CD14-positive monocyte (primary cell): Measurements from ENCODE around the gene KIAA1549. TPM values are rescaled to one million over a fixed set of nuclear protein-coding genes. Genes with fewer than 3 reads are reported as not detected.

Experiments used
- DNase-seq, 3 donors: peaks; one replicate each; pipeline ENCODE4 v3.0.0-alpha.2; 2011 to 2022
- H2AFZ ChIP-seq: 2 replicates; pipeline ENCODE4 v1.6.0; 2012; ENCODE audit warnings: mild to moderate bottlenecking, low read depth, low read length, inconsistent platforms; ENCODE audit not compliant: insufficient read depth, poor library complexity, severe bottlenecking
- H3K27ac ChIP-seq, 2 donors: 1 replicate in 1 of 2; 2 replicates in 1 of 2; pipeline ENCODE4 v1.5.1; 2012 to 2013; ENCODE audit warnings: low read length in 2 of 2, control low read depth in 1 of 2, inconsistent platforms in 1 of 2, low read depth in 1 of 2, mild to moderate bottlenecking in 1 of 2
- H3K27me3 ChIP-seq, 2 donors: one replicate each; pipeline versions ENCODE4 v1.6.0 to v1.6.1; 2011 to 2013; ENCODE audit warnings: low read length in 2 of 2; ENCODE audit not compliant: control insufficient read depth in 2 of 2, insufficient read depth in 2 of 2
- H3K36me3 ChIP-seq, 2 donors: replicated peaks in 1 of 2; 1 replicate in 1 of 2; 2 replicates in 1 of 2; pipeline versions ENCODE4 v1.5.1 to v1.6.1; 2012 to 2013; ENCODE audit warnings: low read length in 2 of 2, control low read depth in 1 of 2, inconsistent platforms in 1 of 2, mild to moderate bottlenecking in 1 of 2; ENCODE audit not compliant: insufficient read depth in 2 of 2, control insufficient read depth in 1 of 2
- H3K4me1 ChIP-seq, 2 donors: 1 replicate in 1 of 2; 2 replicates in 1 of 2; pipeline versions ENCODE4 v1.5.1 to v1.6.1; 2012 to 2013; ENCODE audit warnings: low read length in 2 of 2, control low read depth in 1 of 2, inconsistent platforms in 1 of 2, mild to moderate bottlenecking in 1 of 2, moderate library complexity in 1 of 2; ENCODE audit not compliant: insufficient read depth in 2 of 2, control insufficient read depth in 1 of 2
- H3K4me2 ChIP-seq: replicated peaks from 2 replicates; pipeline ENCODE3; 2012; ENCODE audit warnings: low read length, moderate library complexity, mild to moderate bottlenecking; ENCODE audit not compliant: poor library complexity, severe bottlenecking; ENCODE audit errors: extremely low read depth
- H3K4me3 ChIP-seq, 3 experiments: fragments of 200-600 bp in 1 of 3; sonication (generic) in 1 of 3; replicated peaks in 1 of 3; 1 replicate in 2 of 3; 2 replicates in 1 of 3; pipeline ENCODE4 v1.5.1; 2011 to 2013; ENCODE audit warnings: low read length in 3 of 3, mild to moderate bottlenecking in 3 of 3, control low read depth in 2 of 3, low read depth in 2 of 3, inconsistent platforms in 1 of 3, moderate library complexity in 1 of 3
- H3K79me2 ChIP-seq: 2 replicates; pipeline ENCODE4 v1.6.0; 2012; ENCODE audit warnings: mild to moderate bottlenecking, control low read depth, inconsistent platforms, low read length, moderate library complexity; ENCODE audit not compliant: insufficient read depth
- H3K9ac ChIP-seq: 2 replicates; pipeline ENCODE4 v1.6.0; 2017; ENCODE audit warnings: low read length, mild to moderate bottlenecking; ENCODE audit not compliant: insufficient read depth, poor library complexity, severe bottlenecking
- H3K9me3 ChIP-seq, 2 donors: replicated peaks in 1 of 2; 1 replicate in 1 of 2; 2 replicates in 1 of 2; pipeline versions ENCODE4 v1.5.1 to v1.6.1; 2012 to 2013; ENCODE audit warnings: low read length in 2 of 2, control low read depth in 1 of 2; ENCODE audit not compliant: control insufficient read depth in 1 of 2, insufficient read depth in 1 of 2
- H4K20me1 ChIP-seq: 2 replicates; pipeline ENCODE4 v1.6.0; 2012; ENCODE audit warnings: mild to moderate bottlenecking, low read length, control low read depth, moderate library complexity; ENCODE audit not compliant: insufficient read depth
- H3K27ac Mint-ChIP-seq, 7 donors: one replicate each; pipeline ENCODE4 v1.8.0; 2020; ENCODE audit warnings: mild to moderate bottlenecking in 7 of 7, mixed read lengths in 7 of 7, moderate library complexity in 6 of 7, inconsistent platforms in 2 of 7
- H3K27me3 Mint-ChIP-seq, 3 donors: one replicate each; pipeline ENCODE4 v1.8.0; 2021 to 2022; ENCODE audit warnings: low read depth in 3 of 3, mild to moderate bottlenecking in 3 of 3, mixed read lengths in 3 of 3, moderate library complexity in 3 of 3, inconsistent platforms in 1 of 3
- H3K36me3 Mint-ChIP-seq, 2 donors: one replicate each; pipeline ENCODE4 v1.8.0; 2020; ENCODE audit warnings: mixed read lengths in 2 of 2, inconsistent platforms in 1 of 2, mild to moderate bottlenecking in 1 of 2
- H3K4me1 Mint-ChIP-seq: one replicate; pipeline ENCODE4 v1.8.0; 2020; ENCODE audit warnings: mild to moderate bottlenecking, mixed read lengths
- H3K4me3 Mint-ChIP-seq, 2 donors: one replicate each; pipeline ENCODE4 v1.8.0; 2020; ENCODE audit warnings: mild to moderate bottlenecking in 2 of 2, mixed read lengths in 2 of 2, moderate library complexity in 1 of 2
- H3K9me3 Mint-ChIP-seq, 7 donors: one replicate each; pipeline ENCODE4 v1.8.0; 2020 to 2022; ENCODE audit warnings: mixed read lengths in 7 of 7, mild to moderate bottlenecking in 6 of 7, moderate library complexity in 6 of 7, inconsistent platforms in 2 of 7
- CTCF ChIP-seq: fragments of 200-600 bp; IDR thresholded peaks from one replicate; pipeline ENCODE4 v1.8.0; 2022; ENCODE audit warnings: antibody characterized with exemption, mild to moderate bottlenecking
- WGBS: methylation state at CpG from one replicate; pipeline ENCODE4 v1.1.5; 2013; ENCODE audit warnings: missing lambda C conversion rate; ENCODE audit not compliant: insufficient coverage; 5-methylcytosine and 5-hydroxymethylcytosine counted together
- intact Hi-C, 2 donors: fragments of 100-400 bp; cut with micrococcal nuclease; formaldehyde crosslinking; loops; one replicate each; pipeline versions ENCODE4 v1.15.0 to v1.15.1; 2023
- polyA plus RNA-seq, 3 donors: library from polyadenylated mRNA; depleted of rRNA in 1 of 3; unstranded in 2 of 3; stranded (reverse) in 1 of 3; fragments of 300-500 nt in 2 of 3; fragments of >200 nt in 1 of 3; fragmentation: Illumina TruSeq in 2 of 3; gene quantifications; 1 replicate in 2 of 3; 2 replicates in 1 of 3; pipeline ENCODE4 v1.2.3, GENCODE V29; 2012 to 2021

KIAA1549 gene
- polyA plus RNA-seq, 3 donors, result 0.03 TPM; not detected in 1

GRCh38 chr7:138903186-138903820, 77.9 kb downstream of the KIAA1549 start:
- Histone ChIP-seq H3K27ac (no peak overlapping the region), H3K9me3 (no peaks in the 10 kb centered on the region), H3K9ac (no peak overlapping the region), H3K36me3 (no peaks in the 10 kb centered on the region), H3K4me3 (no peak overlapping the region), H3K4me1 (peaks cover 0 to 6% of the 10 kb centered on the region in 2 donors), H4K20me1 (no peaks in the 10 kb centered on the region), H2AFZ (no peak overlapping the region), H3K27me3 (no peaks in the 10 kb centered on the region), H3K4me2 (no peak overlapping the region), H3K79me2 (no peaks in the 10 kb centered on the region)
- peaks cover 0 to 4% (median 1%) of the 10 kb centered on the region in 3 donors for H3K27me3 Mint-ChIP-seq
- peaks cover 4% of the 10 kb centered on the region for H3K4me1 Mint-ChIP-seq
- 96% methylated on average over 8 of the region's 10 CpGs for WGBS
- no peaks in the 10 kb centered on the region for H3K36me3 Mint-ChIP-seq
- no peak overlapping the region for H3K4me3 Mint-ChIP-seq
- peaks cover 0 to 3% (median 0%) of the 10 kb centered on the region in 7 donors for H3K9me3 Mint-ChIP-seq
- DNase-seq, result no peak
- intact Hi-C loops, result no loop called here
- no peak for TF ChIP-seq CTCF
- no peak overlapping the region for H3K27ac Mint-ChIP-seq

- Histone ChIP-seq H3K4me3 (no peak overlapping the region), H3K27me3 (no peaks in the 10 kb centered on the region), H3K9ac (no peak overlapping the region), H2AFZ (no peak overlapping the region), H3K79me2 (no peaks in the 10 kb centered on the region), H3K27ac (no peak overlapping the region), H3K9me3 (no peaks in the 10 kb centered on the region), H4K20me1 (no peaks in the 10 kb centered on the region), H3K4me1 (peaks cover 0 to 7% of the 10 kb centered on the region in 2 donors), H3K36me3 (no peaks in the 10 kb centered on the region), H3K4me2 (no peak overlapping the region)
- peaks cover 0 to 4% (median 0%) of the 10 kb centered on the region in 3 donors for H3K27me3 Mint-ChIP-seq
- DNase-seq, result no peak
- H3K4me1 Mint-ChIP-seq, result peaks cover 7% of the 10 kb centered on the region
- peaks cover 0 to 3% (median 0%) of the 10 kb centered on the region in 7 donors for H3K9me3 Mint-ChIP-seq
- H3K36me3 Mint-ChIP-seq, result no peaks in the 10 kb centered on the region
- intact Hi-C loops, result no loop called here
- 100% methylated on average over 1 of the region's 3 CpGs for WGBS
- H3K4me3 Mint-ChIP-seq, result no peak overlapping the region
- TF ChIP-seq CTCF, result no peak
- H3K27ac Mint-ChIP-seq, result no peak overlapping the region
These were observed 79.0 kb downstream of the KIAA1549 start for GRCh38 chr7:138902161-138902560.
